ENCODE measurements around the gene CITED4. TPM values are rescaled to one million over a fixed set of nuclear protein-coding genes. Genes with fewer than 3 reads are reported as not detected.

CITED4 gene
- total RNA-seq, 1 experiment from 2014 or later, result 7.8 TPM

GRCh38 chr1:40847023-40847745 is 15.0 kb downstream of the CITED4 start:
- no peak overlapping the region for H3K4me3 ChIP-seq (replicated peaks in 1 of 2; ENCODE audit: low read depth in 1 of 2, low read length in 2 of 2)
- peaks cover 0 to 21% of the 10 kb centered on the region in 2 experiments; a peak in 1 of 4 replicates for H3K4me1 ChIP-seq (ENCODE audit: control insufficient read depth in 1 of 2, insufficient read depth in 2 of 2, low read length in 2 of 2)
- H3K4me2 ChIP-seq (ENCODE audit: low read length), result no peak overlapping the region
- no peaks in the 10 kb centered on the region for H3K79me2 ChIP-seq (ENCODE audit: insufficient read depth, low read length)
- H3K27me3 ChIP-seq (ENCODE audit: insufficient read depth, low read length), result no peaks in the 10 kb centered on the region
- POLR2A ChIA-PET, result no interaction called here
- H3K9ac ChIP-seq (ENCODE audit: low read length), result no peak overlapping the region
- no peaks in the 10 kb centered on the region for H3K9me2 ChIP-seq (ENCODE audit: insufficient read depth)
- H3K27ac ChIP-seq (ENCODE audit: low read depth, low read length), result no peak overlapping the region
- CTCF ChIA-PET, result interaction anchor here (8.8 kb wide), 1 partner anchor 104 kb away, joined by 202 read pairs; no protein-coding TSS in a partner anchor
- no peak overlapping the region for H2AFZ ChIP-seq (ENCODE audit: low read depth, low read length, poor library complexity, severe bottlenecking)
- H3K36me3 ChIP-seq (ENCODE audit: control insufficient read depth in 1 of 2, insufficient read depth in 2 of 2, low read length in 2 of 2), result no peaks in the 10 kb centered on the region
- TF ChIP-seq POLR2A (IDR thresholded peaks at IDR 0.05; ENCODE audit: borderline replicate concordance, extremely low read depth, insufficient read depth, insufficient read length), result no peak
- no peak for TF ChIP-seq MAX (IDR thresholded peaks at IDR 0.05)
- no peaks in the 10 kb centered on the region for H4K20me1 ChIP-seq (ENCODE audit: insufficient read depth)
- RAD21 ChIA-PET (ENCODE audit: low non-redundant PET in 1 of 2, low total read pairs in 2 of 2, uncharacterized antibody in 2 of 2, unreplicated experiment in 2 of 2), result no interaction called here
- H3K9me3 ChIP-seq (ENCODE audit: control insufficient read depth in 1 of 2, insufficient read depth in 1 of 2, low read depth in 1 of 2, low read length in 2 of 2), result peaks cover 0 to 8% of the 10 kb centered on the region in 2 experiments; a peak in 1 of 4 replicates
- DNase-seq (ENCODE audit: low read depth, low spot score), result no peak
- intact Hi-C loops (cut with micrococcal nuclease), result no loop called here
- BruUV-seq (replicated peaks), result no TSS peak
- no peak for ATAC-seq

- H3K27ac ChIP-seq (ENCODE audit: low read depth, low read length), result no peak overlapping the region
- H3K27me3 ChIP-seq (ENCODE audit: insufficient read depth, low read length), result no peaks in the 10 kb centered on the region
- H2AFZ ChIP-seq (ENCODE audit: low read depth, low read length, poor library complexity, severe bottlenecking), result no peak overlapping the region
- H3K9ac ChIP-seq (ENCODE audit: low read length), result no peak overlapping the region
- no peaks in the 10 kb centered on the region for H4K20me1 ChIP-seq (ENCODE audit: insufficient read depth)
- TF ChIP-seq MAX (IDR thresholded peaks at IDR 0.05), result no peak
- TF ChIP-seq POLR2AphosphoS5 (IDR thresholded peaks at IDR 0.05; ENCODE audit: low read depth, low read length), result no peak
- ChIA-PET RAD21 (ENCODE audit: low non-redundant PET in 1 of 2, low total read pairs in 2 of 2, uncharacterized antibody in 2 of 2, unreplicated experiment in 2 of 2) (no interaction called here), CTCF (interaction anchor here (8.8 kb wide), 1 partner anchor 106 kb away, joined by 202 read pairs; no protein-coding TSS in a partner anchor), POLR2A (no interaction called here)
- no peaks in the 10 kb centered on the region for H3K79me2 ChIP-seq (ENCODE audit: insufficient read depth, low read length)
- H3K4me1 ChIP-seq (ENCODE audit: control insufficient read depth in 1 of 2, insufficient read depth in 2 of 2, low read length in 2 of 2), result peaks cover 0 to 21% of the 10 kb centered on the region in 2 experiments; a peak in 1 of 4 replicates
- peaks cover 0 to 8% of the 10 kb centered on the region in 2 experiments; a peak in 1 of 4 replicates for H3K9me3 ChIP-seq (ENCODE audit: control insufficient read depth in 1 of 2, insufficient read depth in 1 of 2, low read depth in 1 of 2, low read length in 2 of 2)
- no peak for DNase-seq (ENCODE audit: low read depth, low spot score)
- no peak overlapping the region for H3K4me2 ChIP-seq (ENCODE audit: low read length)
- H3K36me3 ChIP-seq (ENCODE audit: control insufficient read depth in 1 of 2, insufficient read depth in 2 of 2, low read length in 2 of 2), result no peaks in the 10 kb centered on the region
- H3K9me2 ChIP-seq (ENCODE audit: insufficient read depth), result no peaks in the 10 kb centered on the region
- BruUV-seq (replicated peaks), result no TSS peak
- no peak for ATAC-seq
- intact Hi-C loops (cut with micrococcal nuclease), result no loop called here
- H3K4me3 ChIP-seq (replicated peaks in 1 of 2; ENCODE audit: low read depth in 1 of 2, low read length in 2 of 2), result no peak overlapping the region
Observed at GRCh38 chr1:40845895-40846294, 16.3 kb downstream of the CITED4 start.

Data from HCT116 (cell line).